Measurements from ENCODE around the gene FSD1.

DNA sequence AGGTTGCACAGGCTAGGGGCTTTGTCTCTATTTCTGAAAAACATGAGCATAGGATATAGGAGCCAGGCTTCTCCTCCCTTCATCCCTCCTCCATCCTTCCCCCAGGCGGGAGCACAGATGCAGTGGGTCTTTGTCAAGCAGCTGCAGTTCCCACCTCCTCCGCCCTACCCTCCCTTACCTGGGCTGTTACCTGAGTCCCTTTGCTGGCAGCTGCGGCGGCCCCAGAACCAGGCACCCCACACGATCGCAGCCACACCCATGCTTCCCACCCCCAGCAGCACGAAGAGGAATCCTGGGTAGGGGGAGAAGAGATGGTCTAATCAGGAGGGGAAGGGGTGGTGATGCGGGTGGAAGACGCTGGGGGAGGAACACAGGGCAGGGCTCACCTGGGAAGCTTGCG is 10.0 kb upstream of the FSD1 start:
- TF ChIP-seq CTCF (IDR thresholded peaks at IDR 0.05; ENCODE audit: low read length): no peak
- TF ChIP-seq EZH2 (IDR thresholded peaks at IDR 0.05; ENCODE audit: borderline replicate concordance, low read length): no peak

All from OCI-LY1 (cell line).